GM18868 (cell line): Measurements from ENCODE around the gene MFAP4.
A peak's percentile ranks its signal among the peaks of the same experiment; 100 is the strongest.

Source experiments
- ATAC-seq: cut with Tn5 transposase; IDR thresholded peaks from one replicate; pipeline ENCODE4 v1.9.1; 2021; ENCODE audit warnings: mild to moderate bottlenecking, moderate library complexity; ENCODE audit not compliant: unreplicated experiment

MFAP4 gene

DNA sequence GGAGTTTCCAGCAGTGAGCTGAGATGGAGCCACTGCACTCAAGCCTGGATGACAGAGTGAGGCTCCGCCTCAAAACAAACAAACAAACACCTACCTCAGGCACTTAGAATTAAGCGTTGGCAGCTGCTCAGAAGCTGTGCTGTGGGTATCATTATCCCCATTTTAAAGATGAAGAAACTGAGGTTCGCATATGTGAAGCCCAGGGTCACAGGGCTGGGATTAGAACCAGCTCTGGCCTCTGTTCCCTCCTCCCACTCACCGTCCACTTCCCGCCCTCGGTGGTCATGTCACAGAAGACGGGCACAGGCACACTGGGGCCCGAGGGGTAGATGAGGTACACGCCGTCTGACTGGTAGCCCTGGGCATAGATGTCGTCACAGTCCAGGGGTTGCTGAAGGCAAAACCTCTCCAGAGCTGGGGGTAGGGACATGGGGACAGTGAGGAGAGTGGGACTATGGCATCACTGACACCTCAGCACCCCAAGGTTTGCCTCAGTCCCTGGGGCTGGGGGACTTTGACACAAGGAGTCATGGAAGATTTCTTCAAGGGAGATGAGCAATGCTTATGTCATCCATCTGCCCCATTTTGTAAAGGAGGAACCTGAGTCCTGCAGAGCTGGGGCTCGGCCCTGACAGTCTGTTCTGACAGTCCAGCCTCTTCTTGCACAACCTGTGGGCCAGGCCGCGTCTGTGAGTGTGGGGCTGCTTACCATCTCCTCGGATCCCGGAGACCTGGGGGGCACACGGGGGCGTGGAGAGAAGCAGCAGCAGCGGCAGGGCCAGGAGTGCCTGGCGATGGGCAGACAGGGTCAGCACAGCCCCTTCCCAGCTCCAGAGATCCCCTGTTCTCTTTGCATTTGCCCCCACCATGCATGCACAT, 700 bp downstream of the MFAP4 start:
- no peak for ATAC-seq

DNA sequence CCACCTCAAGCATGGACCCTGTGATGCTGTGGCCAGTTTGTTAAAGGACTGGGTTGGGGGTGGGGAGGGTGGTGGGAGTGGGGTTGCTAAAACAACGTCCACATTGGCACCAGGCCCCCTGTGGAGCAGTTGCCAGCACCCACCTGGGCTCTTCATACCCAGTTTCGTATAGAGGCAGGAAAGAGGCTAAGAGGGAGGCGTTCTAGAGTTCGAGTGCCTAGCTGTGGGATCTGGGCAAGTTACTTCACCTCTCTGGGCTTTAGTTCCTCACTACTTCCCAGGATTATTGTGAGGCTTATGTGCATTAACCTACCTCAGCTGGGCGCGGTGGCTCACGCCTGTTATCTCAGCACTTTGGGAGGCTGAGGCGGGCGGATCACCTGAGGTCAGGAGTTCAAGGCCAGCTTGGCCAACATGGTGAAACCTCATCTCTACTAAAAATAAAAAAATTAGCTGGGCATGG, 1.4 kb downstream of the MFAP4 start:
- ATAC-seq: no peak

DNA sequence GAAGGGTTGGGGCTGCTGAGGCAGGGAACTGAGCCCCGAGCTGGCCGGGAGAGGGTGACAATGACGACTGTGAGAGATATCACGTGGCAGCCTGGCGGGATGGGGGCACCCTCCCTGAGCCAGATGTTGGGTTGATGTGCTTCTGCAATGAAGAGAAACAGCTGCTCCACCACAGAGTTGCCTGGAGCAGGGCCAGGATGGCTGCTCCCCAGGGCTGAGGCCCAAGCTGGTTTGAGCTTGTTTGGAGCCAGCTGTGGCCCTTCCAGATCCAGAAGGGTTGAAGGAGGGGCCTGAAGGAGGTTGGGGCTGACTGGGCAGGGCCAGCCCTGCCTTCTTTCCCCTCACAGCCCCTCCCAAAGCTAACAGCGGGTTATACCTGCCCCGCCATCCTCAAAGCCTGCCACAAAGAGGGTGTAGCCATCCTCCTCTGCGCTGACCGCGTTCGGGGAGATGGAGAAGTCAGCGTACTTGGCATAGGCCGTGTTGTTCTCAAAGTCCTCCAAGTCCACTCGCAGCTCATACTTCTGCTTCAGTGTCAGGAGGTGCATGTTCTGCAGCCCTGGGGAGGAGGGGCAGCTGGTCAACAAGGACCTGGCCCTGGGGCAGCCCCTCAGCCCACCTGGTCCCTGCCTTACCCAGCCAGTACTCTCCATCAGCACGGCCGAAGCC, 2.1 kb downstream of the MFAP4 start:
- ATAC-seq: no peak

DNA sequence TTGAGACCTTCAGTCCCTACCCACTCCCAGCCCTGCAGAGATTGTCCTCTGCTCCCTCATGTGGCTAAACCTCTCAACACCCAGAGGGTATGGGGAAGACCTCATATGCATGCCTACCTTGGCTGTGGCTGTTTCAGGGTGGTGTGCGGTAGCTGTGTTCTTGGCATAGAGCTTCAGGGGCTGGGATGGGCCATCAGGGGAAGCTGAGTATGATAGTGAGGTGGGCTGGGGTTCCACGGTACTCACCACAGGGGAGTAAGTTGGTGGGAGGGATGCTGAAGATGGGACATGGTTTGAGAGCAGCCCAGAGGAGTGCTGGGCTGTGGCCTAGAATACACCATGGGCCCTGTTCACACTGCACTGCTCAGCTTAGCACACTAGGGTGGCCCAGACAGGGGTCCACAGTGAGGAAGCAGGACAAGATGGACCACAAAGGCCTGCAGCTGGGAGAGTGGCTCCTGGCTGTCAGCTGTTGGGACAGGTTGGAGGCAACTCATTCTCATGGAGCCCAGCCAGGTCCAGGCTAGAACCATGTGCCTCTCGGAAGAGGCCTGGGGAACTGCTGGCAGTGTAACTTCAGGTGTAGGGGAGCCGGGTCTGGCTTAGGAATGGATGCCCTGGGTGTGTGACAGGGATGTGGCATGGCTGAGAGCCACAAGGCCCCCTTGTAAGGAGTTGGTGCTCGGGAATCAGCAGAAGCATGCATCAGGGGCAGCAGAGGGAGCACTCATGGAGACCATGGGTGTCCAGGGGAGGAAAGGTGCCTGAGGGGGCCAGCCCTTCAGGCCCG, 3.1 kb downstream of the MFAP4 start:
- no peak for ATAC-seq

DNA sequence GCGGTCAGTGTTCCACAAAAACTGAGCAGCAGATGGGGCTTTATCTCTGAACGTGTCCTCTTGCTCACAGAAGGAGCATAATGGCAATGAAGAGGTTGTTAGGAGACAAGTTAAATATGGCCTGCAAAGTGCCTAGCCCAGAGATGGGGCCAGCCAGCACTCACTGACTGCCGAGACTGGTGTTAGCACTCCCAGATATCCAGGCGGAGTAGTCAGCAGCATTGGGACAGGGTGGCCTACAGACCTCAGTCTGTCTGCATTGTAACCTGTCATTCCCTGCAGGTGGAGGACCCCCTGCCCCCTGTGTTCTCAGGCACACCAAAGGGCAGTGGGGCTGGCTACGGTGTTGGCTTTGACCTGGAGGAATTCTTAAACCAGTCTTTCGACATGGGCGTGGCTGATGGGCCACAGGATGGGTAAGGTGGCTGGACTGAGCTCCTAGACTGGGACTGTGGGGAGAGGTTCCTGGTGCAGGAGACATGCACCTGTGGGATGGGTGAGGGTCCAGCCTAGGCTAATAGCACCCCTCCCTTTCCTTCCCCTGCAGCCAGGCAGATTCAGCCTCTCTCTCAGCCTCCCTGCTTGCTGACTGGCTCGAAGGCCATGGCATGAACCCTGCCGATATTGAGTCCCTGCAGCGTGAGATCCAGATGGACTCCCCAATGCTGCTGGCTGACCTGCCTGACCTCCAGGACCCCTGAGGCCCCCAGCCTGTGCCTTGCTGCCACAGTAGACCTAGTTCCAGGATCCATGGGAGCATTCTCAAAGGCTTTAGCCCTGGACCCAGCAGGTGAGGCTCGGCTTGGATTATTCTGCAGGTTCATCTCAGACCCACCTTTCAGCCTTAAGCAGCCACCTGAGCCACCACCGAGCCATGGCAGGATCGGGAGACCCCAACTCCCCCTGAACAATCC, 4.2 kb downstream of the MFAP4 start:
- ATAC-seq: no peak

DNA sequence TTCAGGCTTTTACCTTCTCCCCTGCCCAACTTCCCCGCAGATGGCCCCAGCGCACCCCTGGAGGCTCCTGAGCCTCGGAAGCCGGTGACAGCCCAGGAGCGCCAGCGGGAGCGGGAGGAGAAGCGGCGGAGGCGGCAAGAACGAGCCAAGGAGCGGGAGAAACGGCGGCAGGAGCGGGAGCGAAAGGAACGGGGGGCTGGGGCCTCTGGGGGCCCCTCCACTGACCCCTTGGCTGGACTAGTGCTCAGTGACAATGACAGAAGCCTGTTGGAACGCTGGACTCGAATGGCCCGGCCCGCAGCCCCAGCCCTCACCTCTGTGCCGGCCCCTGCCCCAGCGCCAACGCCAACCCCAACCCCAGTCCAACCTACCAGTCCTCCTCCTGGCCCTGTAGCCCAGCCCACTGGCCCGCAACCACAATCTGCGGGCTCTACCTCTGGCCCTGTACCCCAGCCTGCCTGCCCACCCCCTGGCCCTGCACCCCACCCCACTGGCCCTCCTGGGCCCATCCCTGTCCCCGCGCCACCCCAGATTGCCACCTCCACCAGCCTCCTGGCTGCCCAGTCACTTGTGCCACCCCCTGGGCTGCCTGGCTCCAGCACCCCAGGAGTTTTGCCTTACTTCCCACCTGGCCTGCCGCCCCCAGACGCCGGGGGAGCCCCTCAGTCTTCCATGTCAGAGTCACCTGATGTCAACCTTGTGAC, 5.1 kb downstream of the MFAP4 start:
- no peak for ATAC-seq

DNA sequence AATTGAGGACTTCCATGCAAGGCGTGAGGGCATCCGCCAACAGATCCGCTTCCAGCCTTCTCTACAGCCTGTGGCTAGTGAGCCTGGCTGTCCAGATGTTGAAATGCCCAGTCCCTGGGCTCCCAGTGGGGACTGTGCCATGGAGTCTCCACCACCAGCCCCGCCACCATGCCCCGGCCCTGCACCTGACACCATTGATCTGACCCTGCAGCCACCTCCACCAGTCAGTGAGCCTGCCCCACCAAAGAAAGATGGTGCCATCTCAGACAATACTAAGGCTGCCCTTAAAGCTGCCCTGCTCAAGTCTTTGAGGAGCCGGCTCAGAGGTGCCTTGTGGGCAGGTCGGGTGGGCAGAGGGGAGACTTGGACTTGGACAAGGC, 5.6 kb downstream of the MFAP4 start:
- no peak for ATAC-seq

DNA sequence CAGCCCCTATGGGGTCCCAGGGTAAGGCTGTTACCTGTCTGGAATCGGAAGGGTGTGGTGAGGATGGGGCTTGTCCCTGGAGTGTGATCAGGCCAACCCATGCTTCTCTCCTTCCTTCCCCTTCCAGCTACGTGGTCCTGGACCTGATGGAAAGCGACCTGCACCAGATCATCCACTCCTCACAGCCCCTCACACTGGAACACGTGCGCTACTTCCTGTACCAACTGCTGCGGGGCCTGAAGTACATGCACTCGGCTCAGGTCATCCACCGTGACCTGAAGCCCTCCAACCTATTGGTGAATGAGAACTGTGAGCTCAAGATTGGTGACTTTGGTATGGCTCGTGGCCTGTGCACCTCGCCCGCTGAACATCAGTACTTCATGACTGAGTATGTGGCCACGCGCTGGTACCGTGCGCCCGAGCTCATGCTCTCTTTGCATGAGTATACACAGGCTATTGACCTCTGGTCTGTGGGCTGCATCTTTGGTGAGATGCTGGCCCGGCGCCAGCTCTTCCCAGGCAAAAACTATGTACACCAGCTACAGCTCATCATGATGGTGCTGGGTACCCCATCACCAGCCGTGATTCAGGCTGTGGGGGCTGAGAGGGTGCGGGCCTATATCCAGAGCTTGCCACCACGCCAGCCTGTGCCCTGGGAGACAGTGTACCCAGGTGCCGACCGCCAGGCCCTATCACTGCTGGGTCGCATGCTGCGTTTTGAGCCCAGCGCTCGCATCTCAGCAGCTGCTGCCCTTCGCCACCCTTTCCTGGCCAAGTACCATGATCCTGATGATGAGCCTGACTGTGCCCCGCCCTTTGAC, 6.3 kb downstream of the MFAP4 start:
- no peak for ATAC-seq

DNA sequence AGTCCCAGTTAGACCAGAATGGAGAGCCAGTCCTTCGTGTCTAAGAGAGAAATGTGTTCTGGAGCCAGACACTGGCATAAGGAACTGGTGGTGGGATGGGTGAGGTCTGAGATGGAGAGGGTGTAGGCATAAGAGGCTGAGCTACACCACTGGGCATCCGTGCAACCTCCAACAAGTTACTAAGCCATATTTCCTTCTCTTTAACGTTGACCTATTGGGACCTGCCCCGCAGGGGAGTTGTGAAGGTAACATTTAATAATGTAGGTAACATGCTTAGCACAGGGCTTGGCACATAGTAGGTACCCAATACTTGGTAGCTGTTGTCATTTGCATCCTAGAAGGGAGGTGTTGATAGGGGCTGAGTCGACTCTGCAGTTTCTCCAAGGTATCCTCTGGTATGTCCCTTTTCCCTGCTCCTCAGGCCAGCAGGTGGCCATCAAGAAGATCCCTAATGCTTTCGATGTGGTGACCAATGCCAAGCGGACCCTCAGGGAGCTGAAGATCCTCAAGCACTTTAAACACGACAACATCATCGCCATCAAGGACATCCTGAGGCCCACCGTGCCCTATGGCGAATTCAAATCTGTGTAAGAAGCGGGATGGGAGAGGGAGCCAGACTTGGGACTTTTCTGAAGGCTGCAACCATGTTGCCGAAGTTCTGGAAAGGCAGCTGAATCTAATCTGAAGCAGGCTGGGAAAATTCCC, 7.5 kb downstream of the MFAP4 start:
- ATAC-seq: no peak

DNA sequence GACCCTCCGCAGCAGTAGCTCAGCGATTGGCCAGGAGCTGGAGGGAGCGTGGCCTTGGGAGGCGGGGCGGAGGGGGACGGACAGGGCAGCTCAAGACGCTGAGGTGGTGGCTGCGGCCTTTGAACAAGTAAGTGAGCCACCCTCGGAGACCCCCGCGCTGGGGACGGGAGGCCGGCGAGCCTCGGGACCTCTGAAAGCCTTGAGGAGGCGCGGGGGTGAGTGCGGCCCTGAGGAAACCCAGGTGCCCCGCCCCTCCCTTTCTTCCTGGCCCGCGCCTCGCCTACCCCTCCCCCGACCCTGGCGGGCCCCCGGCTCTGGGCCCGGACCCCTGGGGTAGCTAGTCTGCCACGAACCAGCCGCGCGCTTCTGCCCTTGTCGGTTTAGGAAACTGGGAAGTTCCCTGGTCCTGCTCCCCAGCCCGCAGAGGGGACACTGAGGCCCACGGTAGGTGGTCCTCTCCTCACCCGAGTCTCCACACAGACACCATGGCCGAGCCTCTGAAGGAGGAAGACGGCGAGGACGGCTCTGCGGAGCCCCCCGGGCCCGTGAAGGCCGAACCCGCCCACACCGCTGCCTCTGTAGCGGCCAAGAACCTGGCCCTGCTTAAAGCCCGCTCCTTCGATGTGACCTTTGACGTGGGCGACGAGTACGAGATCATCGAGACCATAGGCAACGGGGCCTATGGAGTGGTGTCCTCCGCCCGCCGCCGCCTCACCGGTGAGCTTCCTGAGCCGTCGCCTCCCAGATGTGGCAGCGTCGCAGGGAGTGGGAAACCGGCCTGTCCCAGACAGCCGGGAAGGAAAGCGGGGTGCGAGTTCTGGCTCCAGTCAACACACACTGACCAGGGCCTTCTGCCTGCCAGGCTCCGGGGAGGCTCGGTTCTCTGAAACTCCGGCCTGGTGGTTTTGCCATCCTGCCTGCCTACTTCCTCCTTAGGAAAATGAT, 8.3 kb downstream of the MFAP4 start, which contains the start of gene MAPK7:
TSS of gene MAPK7 (plus strand) at position 83 of the 945 bp plus-strand sequence. CDS start at position 486, 403 bp downstream.
- ATAC-seq: peak; percentile 11

DNA sequence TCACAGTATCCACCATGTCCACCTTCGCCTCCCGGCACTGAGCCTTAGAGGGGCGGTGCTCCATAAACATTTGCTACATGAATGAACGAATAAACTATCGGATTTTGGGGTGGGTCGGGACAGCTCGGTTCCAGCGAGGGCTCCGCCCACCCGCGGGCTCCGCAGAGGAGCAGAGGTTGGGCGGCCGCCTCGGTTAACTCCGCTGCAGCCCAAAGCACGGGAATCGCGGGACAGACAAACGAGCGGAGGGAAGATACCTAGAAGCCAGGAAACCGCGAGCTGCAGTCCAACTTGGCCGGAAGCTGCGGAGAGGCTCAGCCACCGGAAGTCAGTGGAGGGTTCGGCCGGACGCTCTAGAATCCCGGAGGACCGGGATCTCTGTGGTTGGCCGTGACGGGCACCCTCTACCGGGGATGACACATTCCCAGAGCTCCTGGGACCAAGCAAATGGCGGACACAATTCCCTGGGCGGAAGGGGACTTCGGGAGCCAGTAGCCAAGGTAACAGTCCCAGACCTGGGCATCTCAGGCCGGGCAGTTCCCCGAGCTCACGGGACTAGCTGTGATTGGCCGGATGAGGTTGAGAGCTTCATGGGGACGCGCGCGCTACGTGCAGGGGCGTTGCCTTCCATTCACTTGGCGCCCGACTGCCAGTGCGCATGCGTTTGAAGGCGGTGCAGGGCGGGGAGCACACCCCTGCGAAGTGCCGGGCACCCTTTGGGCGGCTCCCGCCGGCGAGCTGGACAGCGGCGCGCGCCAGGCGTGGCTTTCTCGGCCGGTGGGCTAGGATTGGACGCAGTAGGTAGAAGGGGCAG, 9.2 kb downstream of the MFAP4 start:
- ATAC-seq: peak; percentile 93

DNA sequence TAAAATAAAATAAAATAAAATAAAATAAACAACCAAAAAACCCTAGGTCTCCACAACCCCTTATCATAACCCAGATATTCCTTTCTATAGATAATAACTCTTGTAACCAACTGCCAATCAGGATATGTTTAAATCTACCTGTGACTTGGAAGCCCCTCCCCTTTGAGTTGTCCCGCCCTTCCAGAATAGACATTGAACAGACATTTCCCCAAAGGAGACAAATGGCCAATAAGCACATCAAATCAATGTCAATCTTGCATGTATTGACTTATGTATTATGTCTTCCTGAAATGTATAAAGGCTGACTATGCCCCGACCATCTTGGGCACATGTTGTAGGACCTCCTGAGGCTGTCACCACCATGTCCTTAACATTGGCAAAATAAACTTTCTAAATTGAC, 10.2 kb downstream of the MFAP4 start:
- ATAC-seq: no peak

DNA sequence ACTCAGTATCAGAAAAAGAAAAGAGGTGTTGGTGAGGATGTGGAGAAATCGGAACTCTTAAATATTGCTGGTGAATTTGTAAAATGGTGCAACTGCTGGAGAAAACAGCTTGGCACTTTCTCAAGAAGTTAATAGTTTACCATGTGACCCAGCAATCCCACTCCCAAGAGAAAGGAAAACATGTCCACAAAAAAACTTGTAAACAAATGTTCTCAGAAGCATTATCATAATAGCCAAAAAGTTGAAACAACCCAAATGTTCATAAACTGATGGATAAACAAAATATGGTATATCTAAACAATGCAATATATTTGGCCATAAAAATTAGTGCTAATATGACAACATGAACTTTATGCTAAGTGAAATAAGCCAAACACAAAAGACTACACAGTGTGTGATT, 11.3 kb downstream of the MFAP4 start:
- no peak for ATAC-seq

DNA sequence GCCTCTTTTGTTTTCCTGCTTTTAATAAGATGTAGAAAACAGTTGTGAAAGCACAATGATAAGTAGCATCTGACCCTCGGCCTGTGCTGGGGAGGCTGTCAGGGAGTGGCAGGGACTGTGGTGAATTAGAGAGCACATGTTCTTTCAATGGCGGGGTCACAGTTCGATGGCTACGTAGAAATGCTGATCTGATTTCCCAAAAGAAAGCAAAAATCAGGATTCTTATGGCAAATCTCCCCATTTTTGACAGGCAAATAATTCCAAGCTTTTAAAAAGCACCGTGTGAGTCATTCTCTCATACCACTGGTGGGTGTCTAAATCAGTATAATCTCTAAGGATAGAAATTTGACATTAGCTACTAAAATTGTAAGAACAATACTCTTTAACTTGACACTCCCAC, 12.9 kb downstream of the MFAP4 start:
- no peak for ATAC-seq

DNA sequence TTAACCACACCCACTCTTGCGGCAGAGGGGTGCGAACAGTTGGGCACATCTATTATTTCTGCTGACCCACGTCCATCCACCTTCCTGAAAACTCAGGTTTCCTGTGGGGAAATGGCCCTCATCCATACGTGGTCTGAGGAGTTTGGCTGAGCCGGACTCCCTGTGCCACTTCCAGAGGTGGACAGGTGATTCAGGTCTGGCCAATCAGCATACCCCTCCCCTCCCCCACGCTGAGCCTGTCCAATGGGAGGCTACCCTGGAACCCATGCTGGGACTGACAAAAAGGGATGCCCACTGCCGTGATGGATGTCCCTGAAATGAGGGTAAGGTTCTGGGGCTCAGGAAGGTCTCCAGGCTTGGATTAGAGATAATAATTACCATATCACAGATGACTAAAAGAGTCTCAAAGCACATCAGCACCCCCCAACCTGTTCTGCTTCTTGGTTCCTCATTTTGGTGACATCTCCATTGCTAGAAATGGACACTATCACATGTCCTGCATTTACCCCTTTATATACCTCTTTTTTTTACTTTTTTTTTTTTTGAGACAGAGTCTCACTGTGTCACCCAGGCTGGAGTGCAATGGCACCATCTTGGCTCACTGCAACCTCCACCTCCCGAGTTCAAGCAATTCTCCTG, 14.0 kb downstream of the MFAP4 start:
- ATAC-seq: no peak

DNA sequence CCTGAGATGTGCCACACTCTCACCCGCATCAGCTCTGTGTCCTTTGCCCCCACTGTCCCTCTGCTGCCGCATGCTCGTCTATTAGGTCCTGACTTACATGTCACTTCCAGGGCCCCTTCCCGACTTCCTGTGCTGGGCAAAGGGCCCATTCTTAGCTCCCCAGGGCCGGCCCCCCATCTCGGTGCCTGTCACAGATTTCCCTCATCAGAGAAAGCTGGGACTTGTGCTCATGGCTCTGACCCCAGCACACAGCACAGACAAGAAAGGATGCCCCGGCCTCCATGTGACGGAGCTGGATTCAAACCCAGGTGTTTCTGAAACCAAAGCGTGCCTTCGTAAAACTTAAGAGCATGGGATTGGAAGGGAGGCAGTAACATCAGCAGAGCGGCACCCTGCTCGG, 14.6 kb downstream of the MFAP4 start:
- ATAC-seq: no peak
